Activated CD8-positive, alpha-beta memory T cell treated with anti-CD3 and anti-CD28 coated beads for 36 hours (primary cell): ENCODE results near the gene SNAPC2. TPM values are rescaled to one million over a fixed set of nuclear protein-coding genes. Genes with fewer than 3 reads are reported as not detected.

ENCODE experiments used
- CTCF ChIA-PET: fragments of 350-600 bp; sonication (Branson Sonifier 250); formaldehyde crosslinking; loops from one replicate; lab custom pipeline; 2021; ENCODE audit warnings: antibody characterized with exemption; lab: Charles Lee
- POLR2A ChIA-PET: fragments of 350-600 bp; sonication (Branson Sonifier 250); formaldehyde crosslinking; loops from one replicate; lab custom pipeline; 2021; ENCODE audit warnings: antibody characterized with exemption; lab: Charles Lee
- total RNA-seq, 2 experiments: library from RNA; stranded (reverse); gene quantifications; one replicate each; pipeline ENCODE4 v1.2.3, GENCODE V29; 2021

The SNAPC2 gene
- 10 to 100 TPM; 16.4 to 17.3 TPM for total RNA-seq

- ChIA-PET POLR2A (interaction anchor here (0.6 to 2.1 kb wide), 6 partner anchors 16 to 86 kb away, joined by 3 to 14 read pairs (median 6); partner anchors contain the start of genes ELAVL1, MAP2K7 and TIMM44), CTCF (interaction anchor here (0.6 to 4.9 kb wide), 5 partner anchors 16 to 912 kb away, joined by 3 to 24 read pairs (median 5); partner anchors contain the start of genes MAP2K7 and TIMM44)
These were observed at the start of gene SNAPC2 for GRCh38 chr19:7919610-7920518. SNAPC2 (plus strand) TSS chr19:7920338; CDS start chr19:7920367, 29 bp downstream.

- POLR2A ChIA-PET, result interaction anchor here (0.6 kb wide), 1 partner anchor 56 kb away, joined by 3 read pairs; no protein-coding TSS in a partner anchor
- CTCF ChIA-PET, result no interaction called here
These were observed 49.3 kb upstream of the SNAPC2 start for GRCh38 chr19:7870571-7871436.

- CTCF ChIA-PET, result no interaction called here
- POLR2A ChIA-PET, result interaction anchor here (0.6 kb wide), 1 partner anchor 55 kb away, joined by 3 read pairs; no protein-coding TSS in a partner anchor
These were observed 48.5 kb upstream of the SNAPC2 start for GRCh38 chr19:7871437-7872305.

GRCh38 chr19:7872306-7873204 is 47.6 kb upstream of the SNAPC2 start:
- ChIA-PET CTCF (interaction anchor here (0.8 kb wide), 1 partner anchor 14 kb away, joined by 3 read pairs; no protein-coding TSS in a partner anchor), POLR2A (interaction anchor here (0.6 kb wide), 1 partner anchor 134 kb away, joined by 4 read pairs; no protein-coding TSS in a partner anchor)

- CTCF ChIA-PET, result interaction anchor here (0.8 kb wide), 1 partner anchor 15 kb away, joined by 3 read pairs; no protein-coding TSS in a partner anchor
- POLR2A ChIA-PET, result no interaction called here
These were observed 46.6 kb upstream of the SNAPC2 start for GRCh38 chr19:7873304-7874075.

GRCh38 chr19:7874076-7874896 is 45.9 kb upstream of the SNAPC2 start, which contains the start of gene PRR36:
PRR36 (minus strand) TSS chr19:7874390; CDS start chr19:7873689, 701 bp downstream.
- POLR2A ChIA-PET, result interaction anchor here (1.1 kb wide), 1 partner anchor 12 kb away, joined by 4 read pairs; no protein-coding TSS in a partner anchor
- CTCF ChIA-PET, result no interaction called here

- ChIA-PET CTCF (no interaction called here), POLR2A (interaction anchor here (1.1 kb wide), 1 partner anchor 13 kb away, joined by 4 read pairs; no protein-coding TSS in a partner anchor)
These were observed 45.3 kb upstream of the SNAPC2 start for GRCh38 chr19:7874897-7875273.

GRCh38 chr19:7877249-7877836 is 42.8 kb upstream of the SNAPC2 start:
- POLR2A ChIA-PET, result no interaction called here
- CTCF ChIA-PET, result no interaction called here

- ChIA-PET POLR2A (interaction anchor here (0.5 kb wide), 1 partner anchor 28 kb away, joined by 3 read pairs; no protein-coding TSS in a partner anchor), CTCF (interaction anchor here (0.6 to 1.2 kb wide), 2 partner anchors 10 to 327 kb away, joined by 3 read pairs; no protein-coding TSS in a partner anchor)
These were observed 40.9 kb upstream of the SNAPC2 start for GRCh38 chr19:7879111-7879807.

- CTCF ChIA-PET, result interaction anchor here (0.6 kb wide), 1 partner anchor 327 kb away, joined by 3 read pairs; no protein-coding TSS in a partner anchor
- POLR2A ChIA-PET, result no interaction called here
These were observed 40.3 kb upstream of the SNAPC2 start for GRCh38 chr19:7879836-7880235.

- ChIA-PET POLR2A (no interaction called here), CTCF (no interaction called here)
These were observed 38.2 kb upstream of the SNAPC2 start for GRCh38 chr19:7881910-7882309.

GRCh38 chr19:7883105-7883504 is 37.0 kb upstream of the SNAPC2 start:
- CTCF ChIA-PET, result no interaction called here
- POLR2A ChIA-PET, result no interaction called here

GRCh38 chr19:7883796-7884570 is 36.2 kb upstream of the SNAPC2 start:
- POLR2A ChIA-PET, result no interaction called here
- CTCF ChIA-PET, result no interaction called here

- CTCF ChIA-PET, result interaction anchor here (0.7 kb wide), 1 partner anchor 317 kb away, joined by 3 read pairs; no protein-coding TSS in a partner anchor
These were observed 34.3 kb upstream of the SNAPC2 start for GRCh38 chr19:7885818-7886217.

More at GRCh38 chr19:7885818-7886217, 34.3 kb upstream of the SNAPC2 start:
- POLR2A ChIA-PET, result no interaction called here
